GM10248 (cell line): ENCODE measurements around the gene H2AZ2.

Experiments
- CTCF ChIA-PET: fragments of 300-600 bp; sonication (Branson Sonifier 250); formaldehyde crosslinking; extraction: SDS; loops from one replicate; lab custom pipeline; 2021; ENCODE audit warnings: antibody characterized with exemption; lab: Yijun Ruan, JAX
- POLR2A ChIA-PET: fragments of 350-650 bp; sonication (Branson Sonifier 250); formaldehyde crosslinking; extraction: SDS; loops from one replicate; lab custom pipeline; 2020; ENCODE audit warnings: antibody characterized with exemption; lab: Yijun Ruan, JAX
- DNase-seq: peaks from one replicate; pipeline ENCODE4 v3.0.0; 2012; ENCODE audit errors: extremely low spot score
- TF ChIP-seq, protein P1 (sequence below): IDR thresholded peaks from 2 replicates; pipeline ENCODE4 v1.5.1; 2012; ENCODE audit warnings: mild to moderate bottlenecking, low read depth; ENCODE audit errors: extremely low read depth, missing control alignments, control extremely low read depth

H2AZ2 gene

DNA sequence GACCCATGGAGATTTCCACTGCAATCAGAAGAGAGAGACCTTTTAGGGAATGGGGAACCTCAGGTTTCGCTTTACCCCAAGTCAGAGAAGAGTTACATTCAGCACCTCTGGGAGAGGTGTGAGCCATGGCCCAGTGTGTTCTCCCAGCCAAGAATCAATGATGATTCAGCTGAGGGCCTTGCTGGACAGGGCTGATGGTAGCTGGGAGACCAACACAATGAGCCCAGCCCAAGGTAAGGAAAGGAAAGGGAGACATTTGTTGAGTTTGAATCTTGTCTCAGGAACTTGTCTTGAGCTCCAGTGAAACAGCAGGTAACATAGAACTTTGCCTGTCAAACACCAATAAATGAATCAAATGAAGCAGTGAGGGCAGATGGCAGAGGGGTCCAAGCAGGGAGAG, 65.4 kb downstream of the H2AZ2 start:
- POLR2A ChIA-PET: interaction anchor here (0.6 kb wide), 1 partner anchor 8 kb away, joined by 5 read pairs; no protein-coding TSS in a partner anchor
- CTCF ChIA-PET: no interaction called here
- no peak for DNase-seq
- TF ChIP-seq, protein P1, sequence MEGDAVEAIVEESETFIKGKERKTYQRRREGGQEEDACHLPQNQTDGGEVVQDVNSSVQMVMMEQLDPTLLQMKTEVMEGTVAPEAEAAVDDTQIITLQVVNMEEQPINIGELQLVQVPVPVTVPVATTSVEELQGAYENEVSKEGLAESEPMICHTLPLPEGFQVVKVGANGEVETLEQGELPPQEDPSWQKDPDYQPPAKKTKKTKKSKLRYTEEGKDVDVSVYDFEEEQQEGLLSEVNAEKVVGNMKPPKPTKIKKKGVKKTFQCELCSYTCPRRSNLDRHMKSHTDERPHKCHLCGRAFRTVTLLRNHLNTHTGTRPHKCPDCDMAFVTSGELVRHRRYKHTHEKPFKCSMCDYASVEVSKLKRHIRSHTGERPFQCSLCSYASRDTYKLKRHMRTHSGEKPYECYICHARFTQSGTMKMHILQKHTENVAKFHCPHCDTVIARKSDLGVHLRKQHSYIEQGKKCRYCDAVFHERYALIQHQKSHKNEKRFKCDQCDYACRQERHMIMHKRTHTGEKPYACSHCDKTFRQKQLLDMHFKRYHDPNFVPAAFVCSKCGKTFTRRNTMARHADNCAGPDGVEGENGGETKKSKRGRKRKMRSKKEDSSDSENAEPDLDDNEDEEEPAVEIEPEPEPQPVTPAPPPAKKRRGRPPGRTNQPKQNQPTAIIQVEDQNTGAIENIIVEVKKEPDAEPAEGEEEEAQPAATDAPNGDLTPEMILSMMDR: no peak
